Panc1 (cell line): ENCODE measurements around the gene TPPP. TPM values are rescaled to one million over a fixed set of nuclear protein-coding genes. Genes with fewer than 3 reads are reported as not detected.

Experiments
- ATAC-seq: fragments of 200-7000 bp; cut with Tn5 transposase; 2 replicates; pipeline ENCODE4 v1.9.1; 2020; ENCODE audit warnings: mild to moderate bottlenecking, moderate library complexity
- BruUV-seq: library from RNA; stranded (reverse); fragments of 400-500 nt; replicated peaks from 2 replicates; lab custom pipeline; 2021; lab: Mats Ljungman, UMichigan
- CTCF ChIA-PET: fragments of 300-600 bp; sonication (Branson Sonifier 250); formaldehyde crosslinking; loops from one replicate; lab custom pipeline; 2022; ENCODE audit warnings: antibody characterized with exemption; lab: Charles Lee
- POLR2A ChIA-PET: fragments of 300-600 bp; sonication (Branson Sonifier 250); formaldehyde crosslinking; loops from one replicate; lab custom pipeline; 2022; ENCODE audit warnings: antibody characterized with exemption; lab: Charles Lee
- DNase-seq: peaks from one replicate; pipeline ENCODE4 v3.0.0-alpha.2; 2010; ENCODE audit warnings: low read depth, low spot score
- H3K27ac ChIP-seq: 2 replicates; pipeline ENCODE4 v1.5.1; 2011; ENCODE audit warnings: mild to moderate bottlenecking, low read length, inconsistent platforms
- H3K27me3 ChIP-seq: fragments of 200-500 bp; sonication (Bioruptor generic); 2 replicates; pipeline ENCODE4 v1.6.0; 2014; ENCODE audit warnings: low read length, inconsistent platforms; ENCODE audit not compliant: control insufficient read depth, insufficient read depth
- H3K36me3 ChIP-seq: fragments of 200-500 bp; sonication (Bioruptor generic); 2 replicates; pipeline ENCODE4 v1.5.1; 2014; ENCODE audit warnings: inconsistent platforms, mild to moderate bottlenecking, low read length, moderate library complexity; ENCODE audit not compliant: control insufficient read depth, insufficient read depth
- H3K4me1 ChIP-seq: 2 replicates; pipeline ENCODE4 v1.5.1; 2011; ENCODE audit warnings: inconsistent platforms, mild to moderate bottlenecking, low read length, moderate library complexity; ENCODE audit not compliant: control insufficient read depth, insufficient read depth
- H3K4me3 ChIP-seq, 2 experiments: 2 replicates each; pipeline ENCODE4 v1.5.1; 2011 to 2012; ENCODE audit warnings: low read depth in 2 of 2, low read length in 2 of 2, mild to moderate bottlenecking in 2 of 2, inconsistent platforms in 1 of 2, moderate library complexity in 1 of 2
- H3K9me3 ChIP-seq: fragments of 200-500 bp; sonication (Bioruptor generic); 2 replicates; pipeline ENCODE4 v1.5.1; 2014; ENCODE audit warnings: low read depth, mild to moderate bottlenecking, inconsistent platforms, low read length, moderate library complexity; ENCODE audit not compliant: control insufficient read depth, insufficient read depth
- POLR2AphosphoS5 ChIP-seq: IDR thresholded peaks from 2 replicates; pipeline ENCODE4 v1.6.1; 2012; ENCODE audit warnings: mild to moderate bottlenecking, low read depth, low read length, moderate library complexity
- SIN3A ChIP-seq: IDR thresholded peaks from 2 replicates; pipeline ENCODE4 v1.6.1; 2012; ENCODE audit warnings: low read depth, mild to moderate bottlenecking, low read length, moderate library complexity, borderline replicate concordance; ENCODE audit not compliant: insufficient read depth
- TCF7L2 ChIP-seq: IDR thresholded peaks from 2 replicates; pipeline ENCODE4 v1.6.1; 2011; ENCODE audit warnings: mild to moderate bottlenecking, low read depth, low read length, inconsistent platforms
- in situ Hi-C: cut with HindIII; loops from 2 replicates; pipeline ENCODE4 v1.10.0; 2016; ENCODE audit warnings: low sequenced_read_pairs, low pct_unique_long_range_greater_than_20kb
- intact Hi-C: fragments of 100-400 bp; cut with micrococcal nuclease; formaldehyde crosslinking; loops from one replicate; pipeline ENCODE4 v1.10.0; 2022; ENCODE audit not compliant: unreplicated experiment
- total RNA-seq: library from RNA; stranded (reverse); gene quantifications from one replicate; pipeline ENCODE4 v1.2.1, GENCODE V29; 2021; ENCODE audit not compliant: unreplicated experiment
- TF ChIP-seq, protein P1 (sequence below), 2 experiments: IDR thresholded peaks; 2 replicates each; pipeline ENCODE4 v1.6.1; 2011 to 2012; ENCODE audit warnings: low read depth in 2 of 2, control low read depth in 1 of 2, low read length in 1 of 2, mild to moderate bottlenecking in 1 of 2, moderate library complexity in 1 of 2; ENCODE audit not compliant: insufficient read depth in 1 of 2
- TF ChIP-seq, protein P2 (sequence below): fragments of 450-650 bp; IDR thresholded peaks from 2 replicates; pipeline ENCODE4 v1.5.1; 2017; ENCODE audit warnings: mild to moderate bottlenecking

Gene TPPP
- total RNA-seq, 1 experiment from 2014 or later = 0.98 TPM

DNA sequence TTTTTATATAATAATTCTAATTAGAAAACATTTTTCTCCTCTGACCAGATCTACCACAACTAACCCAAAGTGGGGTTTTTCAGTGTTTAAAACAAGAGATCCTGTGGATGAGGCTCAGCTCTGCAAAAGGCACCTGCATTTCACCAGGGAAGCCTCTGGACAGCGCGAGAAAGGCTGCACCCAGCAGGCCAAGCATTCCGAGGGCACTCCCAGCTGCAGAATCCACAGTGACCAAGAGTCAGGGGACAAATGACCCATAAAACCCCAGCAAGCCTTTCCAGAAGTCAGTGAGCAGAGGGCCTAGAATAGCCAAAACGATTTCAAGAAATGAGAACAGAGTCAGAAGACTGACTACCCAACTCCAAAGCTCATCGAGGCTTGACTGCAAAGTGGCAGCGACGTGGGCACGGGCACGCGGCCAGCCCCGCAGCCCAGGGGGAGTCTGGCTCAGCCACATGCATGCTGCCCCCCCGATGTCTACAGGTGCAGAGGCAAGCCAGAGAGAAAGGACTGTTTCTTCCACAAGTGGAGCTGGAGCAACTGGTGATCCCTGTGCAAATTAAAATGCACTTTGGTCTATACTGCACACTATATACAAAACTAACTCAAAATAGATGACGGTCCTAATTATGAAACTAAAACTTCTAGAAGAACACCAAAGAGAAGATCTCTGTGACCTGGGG lies 26.2 kb downstream of the TPPP start:
- no TSS peak for BruUV-seq
- TF ChIP-seq, protein P1, sequence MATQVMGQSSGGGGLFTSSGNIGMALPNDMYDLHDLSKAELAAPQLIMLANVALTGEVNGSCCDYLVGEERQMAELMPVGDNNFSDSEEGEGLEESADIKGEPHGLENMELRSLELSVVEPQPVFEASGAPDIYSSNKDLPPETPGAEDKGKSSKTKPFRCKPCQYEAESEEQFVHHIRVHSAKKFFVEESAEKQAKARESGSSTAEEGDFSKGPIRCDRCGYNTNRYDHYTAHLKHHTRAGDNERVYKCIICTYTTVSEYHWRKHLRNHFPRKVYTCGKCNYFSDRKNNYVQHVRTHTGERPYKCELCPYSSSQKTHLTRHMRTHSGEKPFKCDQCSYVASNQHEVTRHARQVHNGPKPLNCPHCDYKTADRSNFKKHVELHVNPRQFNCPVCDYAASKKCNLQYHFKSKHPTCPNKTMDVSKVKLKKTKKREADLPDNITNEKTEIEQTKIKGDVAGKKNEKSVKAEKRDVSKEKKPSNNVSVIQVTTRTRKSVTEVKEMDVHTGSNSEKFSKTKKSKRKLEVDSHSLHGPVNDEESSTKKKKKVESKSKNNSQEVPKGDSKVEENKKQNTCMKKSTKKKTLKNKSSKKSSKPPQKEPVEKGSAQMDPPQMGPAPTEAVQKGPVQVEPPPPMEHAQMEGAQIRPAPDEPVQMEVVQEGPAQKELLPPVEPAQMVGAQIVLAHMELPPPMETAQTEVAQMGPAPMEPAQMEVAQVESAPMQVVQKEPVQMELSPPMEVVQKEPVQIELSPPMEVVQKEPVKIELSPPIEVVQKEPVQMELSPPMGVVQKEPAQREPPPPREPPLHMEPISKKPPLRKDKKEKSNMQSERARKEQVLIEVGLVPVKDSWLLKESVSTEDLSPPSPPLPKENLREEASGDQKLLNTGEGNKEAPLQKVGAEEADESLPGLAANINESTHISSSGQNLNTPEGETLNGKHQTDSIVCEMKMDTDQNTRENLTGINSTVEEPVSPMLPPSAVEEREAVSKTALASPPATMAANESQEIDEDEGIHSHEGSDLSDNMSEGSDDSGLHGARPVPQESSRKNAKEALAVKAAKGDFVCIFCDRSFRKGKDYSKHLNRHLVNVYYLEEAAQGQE (IDR thresholded peaks at IDR 0.05; ENCODE audit: insufficient read depth in 1 of 2, low read depth in 2 of 2, low read length in 1 of 2) = no peak
- TF ChIP-seq, protein P2, sequence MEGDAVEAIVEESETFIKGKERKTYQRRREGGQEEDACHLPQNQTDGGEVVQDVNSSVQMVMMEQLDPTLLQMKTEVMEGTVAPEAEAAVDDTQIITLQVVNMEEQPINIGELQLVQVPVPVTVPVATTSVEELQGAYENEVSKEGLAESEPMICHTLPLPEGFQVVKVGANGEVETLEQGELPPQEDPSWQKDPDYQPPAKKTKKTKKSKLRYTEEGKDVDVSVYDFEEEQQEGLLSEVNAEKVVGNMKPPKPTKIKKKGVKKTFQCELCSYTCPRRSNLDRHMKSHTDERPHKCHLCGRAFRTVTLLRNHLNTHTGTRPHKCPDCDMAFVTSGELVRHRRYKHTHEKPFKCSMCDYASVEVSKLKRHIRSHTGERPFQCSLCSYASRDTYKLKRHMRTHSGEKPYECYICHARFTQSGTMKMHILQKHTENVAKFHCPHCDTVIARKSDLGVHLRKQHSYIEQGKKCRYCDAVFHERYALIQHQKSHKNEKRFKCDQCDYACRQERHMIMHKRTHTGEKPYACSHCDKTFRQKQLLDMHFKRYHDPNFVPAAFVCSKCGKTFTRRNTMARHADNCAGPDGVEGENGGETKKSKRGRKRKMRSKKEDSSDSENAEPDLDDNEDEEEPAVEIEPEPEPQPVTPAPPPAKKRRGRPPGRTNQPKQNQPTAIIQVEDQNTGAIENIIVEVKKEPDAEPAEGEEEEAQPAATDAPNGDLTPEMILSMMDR = no peak
- TF ChIP-seq POLR2AphosphoS5 = no peak
- TF ChIP-seq SIN3A = no peak
- TF ChIP-seq TCF7L2 = no peak
- Histone ChIP-seq H3K27me3 (no peaks in the 10 kb centered on the region), H3K4me3 (no peak overlapping the region), H3K4me1 (peaks cover 30% of the 10 kb centered on the region), H3K36me3 (no peaks in the 10 kb centered on the region; the same call in 1 of the 2 replicates), H3K27ac (no peak overlapping the region), H3K9me3 (no peaks in the 10 kb centered on the region)
- ATAC-seq (no peak), DNase-seq (no peak)
- CTCF ChIA-PET = no interaction called here
- intact Hi-C loops (no loop called here), in situ Hi-C loops (no loop called here)
- POLR2A ChIA-PET = no interaction called here

DNA sequence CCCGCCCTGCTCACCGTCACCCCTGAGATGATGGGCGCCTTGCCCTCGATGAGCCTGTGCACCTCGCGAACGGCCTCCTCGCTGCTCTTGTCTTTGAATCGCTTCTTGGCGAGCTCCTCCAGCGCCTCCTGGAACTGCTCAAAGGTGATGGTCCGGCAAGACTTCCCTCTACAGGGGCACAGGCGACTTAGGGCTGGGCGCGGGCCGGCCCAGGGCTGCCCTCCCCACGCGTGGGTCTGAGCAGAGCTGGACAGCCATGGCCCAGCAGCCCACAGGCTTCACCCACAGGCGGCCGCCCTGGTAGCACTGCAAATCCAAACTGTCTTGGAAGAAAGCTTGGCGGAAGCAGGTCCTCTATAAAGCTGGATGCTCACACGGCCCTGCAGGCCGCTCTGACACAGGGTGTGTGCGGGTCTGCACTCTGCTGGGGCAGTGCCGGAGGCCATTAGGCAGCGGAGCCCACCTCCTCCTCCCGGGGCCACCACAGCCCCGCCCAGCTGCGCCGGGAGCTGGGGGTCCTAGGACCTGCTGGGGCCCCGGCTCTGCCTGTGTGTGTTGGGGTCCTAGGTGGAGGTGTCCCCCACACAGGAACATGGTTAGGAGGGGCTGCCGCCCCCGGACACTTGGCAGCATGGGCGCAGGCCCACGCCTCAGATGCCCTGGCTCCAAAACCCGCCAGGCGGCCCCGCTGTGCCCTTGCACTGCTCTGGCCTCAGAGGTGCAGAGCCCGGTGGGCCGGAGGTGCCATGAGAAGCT lies 27.0 kb downstream of the TPPP start:
- no peaks in the 10 kb centered on the region for H3K27me3 ChIP-seq
- TF ChIP-seq, protein P1 (IDR thresholded peaks at IDR 0.05; ENCODE audit: insufficient read depth in 1 of 2, low read depth in 2 of 2, low read length in 1 of 2) = no peak
- TF ChIP-seq, protein P2 = no peak
- TF ChIP-seq TCF7L2 (no peak), POLR2AphosphoS5 (no peak), SIN3A (no peak)
- no peaks in the 10 kb centered on the region for H3K9me3 ChIP-seq
- ATAC-seq (no peak), DNase-seq (no peak)
- ChIA-PET POLR2A (no interaction called here), CTCF (no interaction called here)
- peaks cover 23% of the 10 kb centered on the region for H3K4me1 ChIP-seq
- BruUV-seq = no TSS peak
- no peaks in the 10 kb centered on the region; the same call in 1 of the 2 replicates for H3K36me3 ChIP-seq
- no peak overlapping the region for H3K27ac ChIP-seq
- no peak overlapping the region for H3K4me3 ChIP-seq
- intact Hi-C loops (no loop called here), in situ Hi-C loops (no loop called here)
